HUES64 (cell line): Measurements from ENCODE around the gene WHRN.

ENCODE experiments used
- H3K27ac ChIP-seq: 2 replicates; pipeline ENCODE4 v1.7.0; 2013; ENCODE audit warnings: low read depth, low read length, inconsistent platforms
- H3K27me3 ChIP-seq: 2 replicates; pipeline ENCODE4 v1.6.1; 2013; ENCODE audit warnings: mild to moderate bottlenecking, low read length; ENCODE audit not compliant: insufficient read depth
- H3K36me3 ChIP-seq: 2 replicates; pipeline ENCODE4 v1.6.1; 2013; ENCODE audit warnings: mild to moderate bottlenecking, low read length; ENCODE audit not compliant: insufficient read depth
- H3K4me1 ChIP-seq: 2 replicates; pipeline ENCODE4 v1.6.1; 2013; ENCODE audit warnings: mild to moderate bottlenecking, low read length, moderate library complexity; ENCODE audit not compliant: insufficient read depth
- H3K4me3 ChIP-seq: 2 replicates; pipeline ENCODE4 v1.5.1; 2013; ENCODE audit warnings: mild to moderate bottlenecking, low read length, moderate library complexity
- H3K9ac ChIP-seq: 2 replicates; pipeline ENCODE4 v1.6.1; 2013; ENCODE audit warnings: mild to moderate bottlenecking, low read depth, low read length
- H3K9me3 ChIP-seq: 2 replicates; pipeline ENCODE4 v1.6.1; 2013; ENCODE audit warnings: low read depth, low read length; ENCODE audit not compliant: insufficient read depth
- WGBS: fragments of 150-250, 120-280 bp; methylation state at CpG from one replicate; pipeline ENCODE4 v1.1.7; 2013; ENCODE audit warnings: missing lambda C conversion rate; 5-methylcytosine and 5-hydroxymethylcytosine counted together

The WHRN gene

GRCh38 chr9:114499941-114500696 is 5.2 kb downstream of the WHRN start:
- no peak overlapping the region for H3K27ac ChIP-seq
- peaks cover 15% of the 10 kb centered on the region for H3K27me3 ChIP-seq
- H3K36me3 ChIP-seq, result no peaks in the 10 kb centered on the region
- peaks cover 36% of the 10 kb centered on the region for H3K4me1 ChIP-seq
- no peaks in the 10 kb centered on the region for H3K9me3 ChIP-seq
- no peak overlapping the region for H3K9ac ChIP-seq
- H3K4me3 ChIP-seq, result no peak overlapping the region
- 93% methylated on average over 8 of the region's 9 CpGs for WGBS

- 91% methylated on average over 9 of the region's 9 CpGs for WGBS
- no peak overlapping the region for H3K9ac ChIP-seq
- H3K4me3 ChIP-seq, result no peak overlapping the region
- H3K9me3 ChIP-seq, result no peaks in the 10 kb centered on the region
- H3K27ac ChIP-seq, result no peak overlapping the region
- H3K4me1 ChIP-seq, result peaks cover 36% of the 10 kb centered on the region
- peaks cover 9% of the 10 kb centered on the region for H3K27me3 ChIP-seq
- no peaks in the 10 kb centered on the region for H3K36me3 ChIP-seq
Observed at GRCh38 chr9:114499528-114499927, 5.7 kb downstream of the WHRN start.

GRCh38 chr9:114497727-114498382 is 7.4 kb downstream of the WHRN start:
- Histone ChIP-seq H3K27me3 (no peaks in the 10 kb centered on the region), H3K36me3 (no peaks in the 10 kb centered on the region), H3K27ac (no peak overlapping the region), H3K9ac (no peak overlapping the region), H3K9me3 (no peaks in the 10 kb centered on the region), H3K4me3 (no peak overlapping the region), H3K4me1 (peaks cover 27% of the 10 kb centered on the region)
- WGBS, result 98% methylated on average over 7 of the region's 7 CpGs

- Histone ChIP-seq H3K4me3 (no peak overlapping the region), H3K4me1 (peaks cover 22% of the 10 kb centered on the region), H3K36me3 (no peaks in the 10 kb centered on the region), H3K9ac (no peak overlapping the region), H3K27me3 (no peaks in the 10 kb centered on the region), H3K27ac (no peak overlapping the region), H3K9me3 (no peaks in the 10 kb centered on the region)
- 92% methylated on average over 2 of the region's 2 CpGs for WGBS
Observed at GRCh38 chr9:114497236-114497635, 8.0 kb downstream of the WHRN start.

GRCh38 chr9:114496011-114496410 is 9.3 kb downstream of the WHRN start:
- Histone ChIP-seq H3K36me3 (no peaks in the 10 kb centered on the region), H3K27me3 (no peaks in the 10 kb centered on the region), H3K27ac (no peak overlapping the region), H3K4me3 (no peak overlapping the region), H3K9me3 (no peaks in the 10 kb centered on the region), H3K4me1 (peaks cover 11% of the 10 kb centered on the region; the same call in 1 of the 2 replicates), H3K9ac (no peak overlapping the region)
- WGBS, result 84% methylated on average over 4 of the region's 4 CpGs

- no peaks in the 10 kb centered on the region for H3K9me3 ChIP-seq
- peaks cover 3% of the 10 kb centered on the region; the same call in 1 of the 2 replicates for H3K4me1 ChIP-seq
- 73% methylated on average over 10 of the region's 12 CpGs for WGBS
Observed at GRCh38 chr9:114494776-114495569, 10.3 kb downstream of the WHRN start.

GRCh38 chr9:114493521-114494184 is 11.6 kb downstream of the WHRN start:
- no peak overlapping the region for H3K9ac ChIP-seq
- no peaks in the 10 kb centered on the region for H3K27me3 ChIP-seq
- WGBS, result 88% methylated on average over 7 of the region's 8 CpGs
- H3K4me1 ChIP-seq, result no peaks in the 10 kb centered on the region
- no peaks in the 10 kb centered on the region for H3K36me3 ChIP-seq
- H3K27ac ChIP-seq, result no peak overlapping the region
- no peaks in the 10 kb centered on the region for H3K9me3 ChIP-seq
- H3K4me3 ChIP-seq, result no peak overlapping the region

More at GRCh38 chr9:114494776-114495569, 10.3 kb downstream of the WHRN start:
- no peaks in the 10 kb centered on the region for H3K27me3 ChIP-seq
- H3K4me3 ChIP-seq, result no peak overlapping the region
- H3K36me3 ChIP-seq, result no peaks in the 10 kb centered on the region
- no peak overlapping the region for H3K9ac ChIP-seq
- no peak overlapping the region for H3K27ac ChIP-seq

GRCh38 chr9:114492991-114493390 is 12.3 kb downstream of the WHRN start:
- no peaks in the 10 kb centered on the region for H3K36me3 ChIP-seq
- WGBS, result 98% methylated on average over 4 of the region's 7 CpGs
- no peaks in the 10 kb centered on the region for H3K27me3 ChIP-seq
- no peak overlapping the region for H3K27ac ChIP-seq
- no peaks in the 10 kb centered on the region for H3K4me1 ChIP-seq
- H3K9ac ChIP-seq, result no peak overlapping the region
- H3K4me3 ChIP-seq, result no peak overlapping the region
- H3K9me3 ChIP-seq, result no peaks in the 10 kb centered on the region

- Histone ChIP-seq H3K9ac (no peak overlapping the region), H3K9me3 (no peaks in the 10 kb centered on the region), H3K27ac (no peak overlapping the region), H3K4me3 (no peak overlapping the region), H3K36me3 (no peaks in the 10 kb centered on the region), H3K4me1 (no peaks in the 10 kb centered on the region), H3K27me3 (no peaks in the 10 kb centered on the region)
- WGBS, result 84% methylated on average over 16 of the region's 17 CpGs
Observed at GRCh38 chr9:114491430-114492003, 13.8 kb downstream of the WHRN start.

- H3K9me3 ChIP-seq, result no peaks in the 10 kb centered on the region
- no peaks in the 10 kb centered on the region for H3K4me1 ChIP-seq
- no peaks in the 10 kb centered on the region for H3K27me3 ChIP-seq
- WGBS, result 96% methylated on average over 12 of the region's 12 CpGs
- no peak overlapping the region for H3K4me3 ChIP-seq
- H3K27ac ChIP-seq, result no peak overlapping the region
- no peak overlapping the region for H3K9ac ChIP-seq
- H3K36me3 ChIP-seq, result no peaks in the 10 kb centered on the region
Observed at GRCh38 chr9:114489928-114490327, 15.3 kb downstream of the WHRN start.
